Activated CD4-positive, CD25-positive, alpha-beta regulatory T cell treated with anti-CD3 and anti-CD28 coated beads, Interleukin-2, amount 50 U/mL, for 72 hours (primary cell): Measurements from ENCODE around the gene RPL36.
"Not testable (repeated sequence)": the region's sequence is repeated elsewhere in the genome, so short reads cannot be mapped to it uniquely, and the experiment has no call there.

ENCODE experiments used
- DNase-seq: peaks from one replicate; pipeline ENCODE4 v3.0.0; 2021

RPL36 gene

GRCh38 chr19:5676105-5676771 lies 13.9 kb upstream of the RPL36 start:
- no peak for DNase-seq

GRCh38 chr19:5676772-5677105 lies 13.4 kb upstream of the RPL36 start:
- no peak for DNase-seq

DNA sequence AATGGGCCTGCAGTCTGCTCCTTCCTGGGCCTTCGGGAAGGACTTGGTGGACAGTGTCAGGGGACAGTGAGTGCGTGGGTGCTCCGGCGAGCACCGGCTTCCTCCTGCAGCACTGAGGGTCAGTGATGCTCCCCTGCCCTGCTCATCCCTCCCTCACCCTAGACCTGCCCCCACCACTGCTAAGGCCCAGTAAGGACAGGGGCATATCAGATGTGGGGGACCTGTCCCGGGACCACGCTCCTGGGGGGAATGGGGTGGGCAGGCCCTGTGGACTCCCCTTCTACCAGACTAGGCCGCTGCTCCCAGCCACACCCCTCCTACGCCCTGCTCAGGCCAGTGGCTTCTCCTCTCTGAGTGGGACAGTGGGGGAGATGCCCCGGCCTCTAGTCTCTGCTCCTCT lies 13.0 kb upstream of the RPL36 start:
- no peak for DNase-seq

DNA sequence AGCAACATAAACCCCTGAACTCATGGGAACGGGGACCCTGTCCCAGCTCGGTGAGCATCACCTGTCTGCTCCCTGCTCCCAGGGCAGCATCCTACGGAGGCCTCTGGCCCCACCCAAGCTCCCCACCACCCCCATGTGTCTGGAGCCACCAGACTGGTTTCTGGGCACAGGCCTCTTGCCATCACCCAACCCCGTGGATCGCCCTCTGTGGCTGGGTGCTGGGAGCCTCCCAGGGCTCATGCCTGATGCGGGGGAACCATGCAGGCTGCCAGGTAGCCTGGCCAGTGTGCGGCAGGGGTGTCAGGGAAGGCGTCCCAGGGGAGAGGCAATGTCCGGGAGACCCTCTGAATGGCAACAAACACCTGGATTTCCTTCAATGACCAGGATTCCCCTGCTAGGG lies 12.5 kb upstream of the RPL36 start:
- DNase-seq, result no peak

DNA sequence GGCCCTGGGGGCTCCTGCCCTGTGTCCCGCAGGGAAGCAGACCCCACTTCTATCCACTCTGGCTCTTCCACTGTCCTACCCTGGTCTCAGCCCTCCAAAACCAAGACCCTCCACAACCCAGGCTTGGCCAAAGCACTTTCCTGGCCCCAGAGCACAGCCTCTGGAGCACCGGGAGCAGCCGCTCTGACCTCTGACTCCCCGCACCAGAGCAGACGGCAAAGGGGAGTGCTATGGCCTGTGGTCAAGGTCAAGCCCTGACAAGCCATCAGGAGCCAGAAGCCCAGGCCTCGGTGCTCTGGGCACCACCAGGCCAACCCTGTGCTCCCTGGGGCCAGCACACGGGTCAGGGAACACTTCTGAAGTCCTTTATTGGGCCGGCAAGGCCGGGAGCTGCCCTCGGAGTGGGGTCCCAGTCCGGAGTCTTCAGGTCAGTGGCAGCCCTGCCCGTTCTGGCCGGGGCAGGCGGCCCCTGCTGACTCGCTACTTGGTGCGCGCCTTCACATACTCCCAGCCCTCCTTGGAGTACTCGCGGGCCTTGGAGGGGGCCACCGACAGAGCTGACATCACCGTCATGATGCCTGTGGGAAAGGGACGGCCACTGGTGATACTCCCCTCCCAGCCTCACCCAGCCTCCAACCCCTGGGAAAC lies 11.9 kb upstream of the RPL36 start:
- DNase-seq, result no peak

- DNase-seq, result no peak
Measured at GRCh38 chr19:5679289-5680083, 10.6 kb upstream of the RPL36 start.

- DNase-seq, result no peak
Measured at GRCh38 chr19:5680084-5680436, 10.0 kb upstream of the RPL36 start.

- DNase-seq, result peak; percentile 99
Measured at GRCh38 chr19:5680437-5681368, 9.4 kb upstream of the RPL36 start, which contains the start of the genes HSD11B1L and MICOS13. Gene HSD11B1L (plus strand): TSS chr19:5681027. CDS start chr19:5684833, 3,806 bp downstream. Gene MICOS13 (minus strand): TSS chr19:5680516. CDS start chr19:5680486, 30 bp downstream.

DNA sequence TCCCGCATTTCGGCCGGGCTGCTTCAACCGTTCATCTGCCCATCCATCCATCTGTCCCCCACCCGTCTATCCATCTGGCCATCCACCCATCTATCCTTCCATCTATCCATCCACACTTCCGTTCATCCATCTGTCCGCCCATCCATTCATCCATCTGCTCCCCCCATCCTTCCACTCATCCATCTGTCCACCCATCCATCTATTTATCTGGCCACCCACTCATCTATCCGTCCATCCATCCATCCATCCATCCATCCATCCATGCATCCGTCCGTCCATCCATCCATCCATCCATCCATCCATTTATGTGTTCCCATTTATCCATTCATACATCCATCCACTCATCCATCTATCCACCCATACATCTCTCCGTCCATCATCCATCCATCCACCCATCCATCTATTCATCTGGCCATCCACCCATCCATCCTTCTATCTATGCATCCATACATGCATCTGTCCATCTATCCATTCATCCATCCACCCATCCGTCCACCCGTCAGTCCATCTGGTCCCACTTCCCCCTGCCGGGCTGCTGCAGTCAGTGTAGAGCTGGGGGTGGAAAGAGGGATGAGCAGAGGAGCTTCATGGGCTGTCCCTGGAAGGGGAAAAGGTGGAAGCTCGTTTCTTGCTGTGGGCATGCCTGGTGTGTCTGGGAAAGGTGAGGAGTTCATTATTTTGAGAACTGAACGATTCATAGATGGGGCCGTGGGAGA lies 8.5 kb upstream of the RPL36 start:
- DNase-seq, result no peak

DNA sequence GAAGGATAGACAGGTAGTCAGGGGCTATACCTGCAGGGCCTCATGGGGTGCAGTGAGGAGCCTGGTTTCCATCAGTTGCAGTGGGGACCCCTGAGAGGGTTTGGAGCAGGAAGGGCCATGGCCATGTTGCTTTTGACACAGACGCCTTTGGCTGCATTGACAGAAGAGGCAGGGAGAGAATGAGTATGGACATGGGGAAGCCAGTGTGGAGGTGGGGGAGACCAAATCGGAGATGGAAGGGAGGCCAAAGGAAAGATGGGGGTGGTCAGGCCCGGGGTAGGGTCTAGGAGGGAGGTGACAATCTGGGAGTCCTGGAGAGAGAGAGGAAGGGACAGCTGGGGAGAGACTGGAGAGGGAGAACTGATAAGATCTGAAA lies 8.0 kb upstream of the RPL36 start:
- no peak for DNase-seq

- DNase-seq, result no peak
Measured at GRCh38 chr19:5683177-5683886, 6.8 kb upstream of the RPL36 start.

DNA sequence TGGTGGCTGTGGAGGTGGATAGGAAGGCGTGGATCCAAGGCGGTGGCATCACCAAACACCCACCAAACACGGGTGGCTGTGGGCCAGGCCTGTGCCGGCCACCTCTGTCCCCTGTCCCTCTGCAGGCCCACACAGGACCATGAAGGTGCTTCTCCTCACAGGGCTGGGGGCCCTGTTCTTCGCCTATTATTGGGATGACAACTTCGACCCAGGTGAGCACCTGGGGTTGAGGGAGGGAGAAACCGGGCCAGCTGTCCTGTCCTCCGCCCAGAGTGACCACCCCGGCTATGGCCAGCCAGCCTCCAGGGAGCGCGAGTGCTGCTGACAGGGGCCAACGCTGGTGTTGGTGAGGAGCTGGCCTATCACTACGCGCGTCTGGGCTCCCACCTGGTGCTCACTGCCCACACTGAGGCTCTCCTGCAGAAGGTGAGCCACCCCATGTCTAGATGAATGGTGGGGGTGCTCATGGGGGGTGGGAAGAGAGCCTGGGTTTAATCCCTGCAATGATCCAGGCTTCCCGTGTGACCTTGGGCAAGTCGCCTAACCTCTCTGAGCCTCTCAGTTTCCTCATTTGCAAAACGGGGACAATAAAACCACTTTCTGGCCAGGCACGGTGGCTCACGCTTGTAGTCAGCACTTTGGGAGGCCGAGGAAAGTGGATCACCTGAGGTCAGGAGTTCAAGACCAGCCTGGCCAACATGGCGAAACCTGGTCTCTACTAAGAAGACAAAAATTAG lies 5.2 kb upstream of the RPL36 start:
- DNase-seq, result no peak

DNA sequence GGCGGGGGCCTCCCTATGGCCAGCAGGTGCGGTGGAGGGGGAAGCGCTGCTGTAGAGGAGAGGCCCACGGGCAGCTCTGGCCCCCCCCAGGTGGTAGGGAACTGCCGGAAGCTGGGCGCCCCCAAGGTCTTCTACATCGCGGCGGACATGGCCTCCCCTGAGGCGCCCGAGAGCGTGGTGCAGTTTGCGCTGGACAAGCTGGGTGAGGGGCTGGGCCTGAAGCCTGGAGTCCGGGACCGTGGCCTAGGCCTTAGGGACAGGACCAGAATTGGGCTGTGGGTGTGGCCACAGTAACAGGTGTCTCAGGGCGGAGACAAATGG lies 3.8 kb upstream of the RPL36 start:
- no peak for DNase-seq

GRCh38 chr19:5686647-5687359 lies 3.3 kb upstream of the RPL36 start:
- peak; percentile 100 for DNase-seq

GRCh38 chr19:5687360-5688198 lies 2.5 kb upstream of the RPL36 start:
- no peak for DNase-seq

GRCh38 chr19:5688262-5688881 lies 1.7 kb upstream of the RPL36 start:
- not testable (repeated sequence) for DNase-seq

GRCh38 chr19:5690955-5691821 lies 1.1 kb downstream of the RPL36 start:
- peak; percentile 49 for DNase-seq
